Measurements from ENCODE around the gene RALGAPB. TPM values are rescaled to one million over a fixed set of nuclear protein-coding genes. Genes with fewer than 3 reads are reported as not detected.

The RALGAPB gene
- total and polyA plus RNA-seq, 2 of the 13 experiments (the other 11 are each of a cell fraction or from before 2014, with no cell fraction given), result 17.6 to 30.6 TPM

GRCh38 chr20:38471987-38472512, 593 bp upstream of the RALGAPB start (continued):
- TF ChIP-seq ZNF776 (CRISPR knock-in tag; IDR thresholded peaks at IDR 0.05) (no peak), CREM (IDR thresholded peaks at IDR 0.05) (no peak), CREM (CRISPR knock-in tag; IDR thresholded peaks at IDR 0.05) (no peak), ZNF589 (CRISPR knock-in tag; conservative IDR thresholded peaks at IDR 0.05) (no peak), ZNF878 (CRISPR knock-in tag; IDR thresholded peaks at IDR 0.05) (no peak), RBFOX2 (IDR thresholded peaks at IDR 0.05; ENCODE audit: low read depth, low read length) (no peak), ZKSCAN8 (CRISPR knock-in tag; IDR thresholded peaks at IDR 0.05; ENCODE audit: borderline replicate concordance) (no peak), ZNF383 (CRISPR knock-in tag; IDR thresholded peaks at IDR 0.05; ENCODE audit: borderline replicate concordance) (no peak), PCBP2 (optimal IDR thresholded peaks at IDR 0.05; ENCODE audit: low read depth, low read length, poor library complexity, severe bottlenecking) (peak; percentile 69), ZSCAN29 (CRISPR knock-in tag; conservative IDR thresholded peaks at IDR 0.05) (peak; percentile 87; the same call in 1 of the 2 replicates), TFDP1 (CRISPR knock-in tag; IDR thresholded peaks at IDR 0.05; ENCODE audit: borderline replicate concordance) (no peak), ZNF747 (CRISPR knock-in tag; IDR thresholded peaks at IDR 0.05; ENCODE audit: borderline replicate concordance) (no peak), ZNF234 (CRISPR knock-in tag; conservative IDR thresholded peaks at IDR 0.05) (0 out of 2 replicates have a peak, but pooled peaks have one; percentile 39), ZNF7 (CRISPR knock-in tag; IDR thresholded peaks at IDR 0.05) (0 out of 2 replicates have a peak, but pooled peaks have one; percentile 4), NR0B2 (CRISPR knock-in tag; IDR thresholded peaks at IDR 0.05) (no peak)
- TF ChIP-seq, protein P1, sequence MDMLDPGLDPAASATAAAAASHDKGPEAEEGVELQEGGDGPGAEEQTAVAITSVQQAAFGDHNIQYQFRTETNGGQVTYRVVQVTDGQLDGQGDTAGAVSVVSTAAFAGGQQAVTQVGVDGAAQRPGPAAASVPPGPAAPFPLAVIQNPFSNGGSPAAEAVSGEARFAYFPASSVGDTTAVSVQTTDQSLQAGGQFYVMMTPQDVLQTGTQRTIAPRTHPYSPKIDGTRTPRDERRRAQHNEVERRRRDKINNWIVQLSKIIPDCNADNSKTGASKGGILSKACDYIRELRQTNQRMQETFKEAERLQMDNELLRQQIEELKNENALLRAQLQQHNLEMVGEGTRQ (IDR thresholded peaks at IDR 0.05; ENCODE audit: low read depth, low read length), result no peak
- TF ChIP-seq, protein P1 (CRISPR knock-in tag; IDR thresholded peaks at IDR 0.05; ENCODE audit: borderline replicate concordance), result no peak; the same call in 1 of the 2 replicates
- TF ChIP-seq, protein P2, sequence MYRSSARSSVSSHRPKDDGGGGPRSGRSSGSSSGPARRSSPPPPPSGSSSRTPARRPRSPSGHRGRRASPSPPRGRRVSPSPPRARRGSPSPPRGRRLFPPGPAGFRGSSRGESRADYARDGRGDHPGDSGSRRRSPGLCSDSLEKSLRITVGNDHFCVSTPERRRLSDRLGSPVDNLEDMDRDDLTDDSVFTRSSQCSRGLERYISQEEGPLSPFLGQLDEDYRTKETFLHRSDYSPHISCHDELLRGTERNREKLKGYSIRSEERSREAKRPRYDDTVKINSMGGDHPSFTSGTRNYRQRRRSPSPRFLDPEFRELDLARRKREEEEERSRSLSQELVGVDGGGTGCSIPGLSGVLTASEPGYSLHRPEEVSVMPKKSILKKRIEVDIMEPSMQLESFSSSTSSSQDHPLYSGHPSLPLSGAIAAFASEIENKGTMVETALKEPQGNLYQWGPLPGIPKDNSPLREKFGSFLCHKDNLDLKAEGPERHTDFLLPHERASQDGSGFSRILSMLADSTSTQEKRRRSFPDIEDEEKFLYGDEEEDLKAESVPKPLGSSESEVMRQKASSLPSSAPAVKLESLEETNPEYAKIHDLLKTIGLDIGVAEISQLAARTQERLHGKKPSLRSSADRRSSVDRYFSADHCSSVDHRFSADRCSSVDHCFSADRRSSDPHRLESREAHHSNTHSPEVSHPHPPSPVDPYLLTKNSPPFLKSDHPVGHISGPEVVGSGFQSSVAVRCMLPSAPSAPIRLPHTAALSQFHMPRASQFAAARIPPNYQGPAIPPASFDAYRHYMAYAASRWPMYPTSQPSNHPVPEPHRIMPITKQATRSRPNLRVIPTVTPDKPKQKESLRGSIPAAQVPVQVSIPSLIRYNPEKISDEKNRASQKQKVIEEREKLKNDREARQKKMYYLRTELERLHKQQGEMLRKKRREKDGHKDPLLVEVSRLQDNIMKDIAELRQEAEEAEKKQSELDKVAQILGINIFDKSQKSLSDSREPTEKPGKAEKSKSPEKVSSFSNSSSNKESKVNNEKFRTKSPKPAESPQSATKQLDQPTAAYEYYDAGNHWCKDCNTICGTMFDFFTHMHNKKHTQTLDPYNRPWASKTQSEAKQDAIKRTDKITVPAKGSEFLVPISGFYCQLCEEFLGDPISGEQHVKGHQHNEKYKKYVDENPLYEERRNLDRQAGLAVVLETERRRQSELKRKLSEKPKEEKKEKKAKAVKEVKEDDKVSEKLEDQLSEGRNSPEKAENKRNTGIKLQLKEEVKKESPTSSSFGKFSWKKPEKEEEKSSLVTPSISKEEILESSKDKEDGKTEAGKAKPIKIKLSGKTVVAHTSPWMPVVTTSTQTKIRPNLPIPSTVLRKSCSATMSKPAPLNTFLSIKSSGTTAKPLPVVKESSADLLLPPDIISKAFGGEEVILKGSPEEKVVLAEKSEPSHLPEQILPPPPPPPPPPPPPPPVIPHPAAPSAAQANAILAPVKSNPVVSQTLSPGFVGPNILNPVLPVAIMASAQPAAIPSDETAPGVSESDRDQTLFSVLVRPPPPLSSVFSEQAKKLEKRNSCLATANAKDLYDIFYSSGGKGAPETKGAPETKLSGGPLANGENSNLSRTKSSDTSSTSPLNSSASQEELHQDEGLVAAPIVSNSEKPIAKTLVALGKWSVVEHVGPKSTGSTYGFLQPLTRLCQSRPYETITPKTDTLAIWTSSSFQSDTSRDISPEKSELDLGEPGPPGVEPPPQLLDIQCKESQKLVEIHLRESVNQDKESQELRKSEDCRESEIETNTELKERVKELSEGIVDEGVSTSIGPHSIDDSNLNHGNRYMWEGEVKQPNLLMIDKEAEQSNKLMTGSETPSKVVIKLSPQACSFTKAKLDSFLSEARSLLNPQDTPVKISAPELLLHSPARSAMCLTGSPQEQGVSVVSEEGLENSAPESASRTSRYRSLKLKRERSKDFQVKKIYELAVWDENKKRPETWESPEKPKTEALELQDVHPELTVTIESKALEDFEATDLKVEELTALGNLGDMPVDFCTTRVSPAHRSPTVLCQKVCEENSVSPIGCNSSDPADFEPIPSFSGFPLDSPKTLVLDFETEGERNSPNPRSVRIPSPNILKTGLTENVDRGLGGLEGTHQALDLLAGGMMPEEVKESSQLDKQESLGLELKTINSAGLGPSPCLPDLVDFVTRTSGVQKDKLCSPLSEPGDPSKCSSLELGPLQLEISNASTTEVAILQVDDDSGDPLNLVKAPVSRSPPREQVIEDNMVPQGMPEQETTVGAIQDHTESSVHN (CRISPR knock-in tag; IDR thresholded peaks at IDR 0.05), result 0 out of 2 replicates have a peak, but pooled peaks have one; percentile 56
